Uterus (tissue), 2 donors: ENCODE results near the gene CTRB1.

Experiments
- POLR2A ChIP-seq, 2 donors: fragments of 450-650 bp; IDR thresholded peaks; one replicate each; pipeline ENCODE4 v1.6.1; 2016; ENCODE audit warnings: antibody characterized with exemption in 2 of 2, mild to moderate bottlenecking in 1 of 2, moderate library complexity in 1 of 2
- TF ChIP-seq, protein P1 (sequence below), 4 experiments: fragments of 200-600 bp in 2 of 4; fragments of 450-650 bp in 2 of 4; sonication (generic) in 2 of 4; IDR thresholded peaks; one replicate each; pipeline ENCODE4 v1.5.1; 2016 to 2019; ENCODE audit warnings: antibody characterized with exemption in 4 of 4, mild to moderate bottlenecking in 2 of 4, moderate library complexity in 1 of 4

DNA sequence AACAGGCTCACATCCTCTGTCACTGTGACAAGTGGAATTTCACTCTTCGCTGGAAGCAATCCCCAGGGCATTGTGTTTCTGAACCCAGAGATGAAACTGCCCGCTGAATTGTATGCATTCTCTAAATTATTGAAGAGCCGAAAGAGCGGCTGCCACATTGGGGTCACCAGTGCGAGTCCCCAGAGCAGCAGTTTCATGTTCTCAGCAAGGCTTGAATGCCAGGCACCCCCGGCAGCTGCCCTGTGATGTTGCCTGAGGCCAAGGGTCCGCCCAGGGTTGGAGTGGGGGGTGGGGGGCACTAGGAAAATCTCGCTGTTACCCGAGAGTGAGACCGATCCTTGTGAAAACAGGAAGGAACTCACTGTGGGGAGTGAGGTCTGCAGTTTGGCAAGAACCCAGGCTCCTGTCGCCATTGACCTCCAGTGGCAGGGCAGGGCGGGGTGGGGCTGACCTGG, 53.3 kb downstream of the CTRB1 start:
- TF ChIP-seq, protein P1, sequence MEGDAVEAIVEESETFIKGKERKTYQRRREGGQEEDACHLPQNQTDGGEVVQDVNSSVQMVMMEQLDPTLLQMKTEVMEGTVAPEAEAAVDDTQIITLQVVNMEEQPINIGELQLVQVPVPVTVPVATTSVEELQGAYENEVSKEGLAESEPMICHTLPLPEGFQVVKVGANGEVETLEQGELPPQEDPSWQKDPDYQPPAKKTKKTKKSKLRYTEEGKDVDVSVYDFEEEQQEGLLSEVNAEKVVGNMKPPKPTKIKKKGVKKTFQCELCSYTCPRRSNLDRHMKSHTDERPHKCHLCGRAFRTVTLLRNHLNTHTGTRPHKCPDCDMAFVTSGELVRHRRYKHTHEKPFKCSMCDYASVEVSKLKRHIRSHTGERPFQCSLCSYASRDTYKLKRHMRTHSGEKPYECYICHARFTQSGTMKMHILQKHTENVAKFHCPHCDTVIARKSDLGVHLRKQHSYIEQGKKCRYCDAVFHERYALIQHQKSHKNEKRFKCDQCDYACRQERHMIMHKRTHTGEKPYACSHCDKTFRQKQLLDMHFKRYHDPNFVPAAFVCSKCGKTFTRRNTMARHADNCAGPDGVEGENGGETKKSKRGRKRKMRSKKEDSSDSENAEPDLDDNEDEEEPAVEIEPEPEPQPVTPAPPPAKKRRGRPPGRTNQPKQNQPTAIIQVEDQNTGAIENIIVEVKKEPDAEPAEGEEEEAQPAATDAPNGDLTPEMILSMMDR (IDR thresholded peaks at IDR 0.05) = no peak
- TF ChIP-seq POLR2A (IDR thresholded peaks at IDR 0.05) = no peak
